Activated CD4-positive, alpha-beta T cell treated with anti-CD3 and anti-CD28 coated beads for 1 hour (primary cell): ENCODE data around the gene FAM78B.

Source experiments
- DNase-seq: peaks from one replicate; pipeline ENCODE4 v3.0.0-alpha.2; 2020

The FAM78B gene

DNA sequence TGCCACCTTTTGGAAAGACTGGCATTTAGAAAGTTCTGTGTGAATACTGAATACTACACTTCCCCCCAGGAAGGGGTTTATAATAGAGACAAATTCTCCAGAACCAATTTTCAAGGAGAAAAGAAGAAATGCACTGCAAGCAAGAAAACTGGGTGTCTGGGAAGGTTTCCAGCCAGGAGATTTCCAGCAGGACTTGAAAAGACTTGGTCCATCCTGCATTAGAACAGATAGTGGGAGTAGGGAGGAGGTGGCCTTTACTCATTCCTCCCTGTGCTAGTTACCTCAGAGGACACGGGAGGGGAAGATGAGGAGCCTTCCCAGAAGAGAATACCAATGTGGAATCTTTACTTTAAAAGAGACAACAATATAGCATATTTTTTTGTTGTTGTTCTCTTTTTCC is 52.4 kb downstream of the FAM78B start:
- no peak for DNase-seq

DNA sequence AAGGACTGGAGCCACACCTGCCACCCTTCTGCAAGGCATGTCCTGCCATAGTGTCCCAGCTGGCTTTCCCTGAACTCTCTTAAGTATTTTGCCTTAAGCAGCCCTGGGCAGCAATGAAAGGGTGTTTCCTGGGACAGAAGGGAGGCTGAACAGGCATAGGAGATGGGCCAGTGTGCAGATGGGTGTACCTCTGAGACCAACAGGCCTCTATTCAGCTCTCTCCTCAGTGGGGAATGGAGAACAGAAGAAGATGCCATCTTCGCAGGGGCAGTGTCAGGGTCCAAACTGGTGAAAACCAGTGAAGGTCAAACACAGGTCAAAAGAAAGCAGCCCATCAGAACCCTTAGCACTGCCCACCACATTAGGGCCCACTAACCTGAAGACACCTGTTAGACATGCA is 53.2 kb downstream of the FAM78B start:
- DNase-seq, result no peak

DNA sequence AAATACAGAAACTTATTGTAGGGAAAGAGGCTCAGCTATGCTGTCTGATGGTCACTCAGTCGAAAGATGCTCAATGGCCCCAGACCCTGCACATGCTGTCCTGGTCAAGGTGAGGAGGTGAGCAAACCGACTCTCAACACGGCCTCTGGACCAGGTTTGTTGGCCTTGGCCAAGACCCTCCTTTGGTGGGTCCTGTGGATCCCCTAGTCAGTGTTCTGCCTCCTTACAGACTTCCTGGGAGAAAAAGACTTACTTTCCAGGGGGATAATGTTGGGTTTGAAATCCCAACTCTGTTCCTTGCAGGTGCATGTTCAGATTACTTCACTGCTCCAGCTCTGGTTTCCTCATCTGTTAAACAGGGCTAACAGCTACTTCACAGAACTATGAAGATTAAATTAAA is 53.8 kb downstream of the FAM78B start:
- no peak for DNase-seq

DNA sequence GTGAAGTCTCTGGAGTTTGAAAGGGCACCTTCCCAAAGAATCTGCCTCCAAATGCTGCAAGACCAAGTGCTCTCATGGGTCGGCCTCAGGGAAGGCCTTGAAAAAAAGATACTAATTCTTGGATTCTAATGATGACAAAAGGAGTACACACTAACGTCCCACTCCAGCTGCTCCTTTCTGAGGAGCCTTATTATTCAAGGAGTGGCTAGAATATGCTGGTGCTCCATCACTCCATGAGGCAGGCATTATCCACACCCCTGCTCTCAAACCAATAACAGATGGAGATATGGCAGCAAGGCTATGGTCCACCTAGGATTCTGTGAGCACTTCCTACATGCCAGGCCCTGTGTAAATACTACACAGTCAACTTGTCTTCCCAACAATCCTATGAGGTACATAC is 54.4 kb downstream of the FAM78B start:
- no peak for DNase-seq

GRCh38 chr1:166111430-166111829 is 55.4 kb downstream of the FAM78B start:
- no peak for DNase-seq

- no peak for DNase-seq
These were observed 76.6 kb downstream of the FAM78B start for GRCh38 chr1:166090244-166090643.

GRCh38 chr1:166089804-166090203 is 77.0 kb downstream of the FAM78B start:
- DNase-seq, result no peak

DNA sequence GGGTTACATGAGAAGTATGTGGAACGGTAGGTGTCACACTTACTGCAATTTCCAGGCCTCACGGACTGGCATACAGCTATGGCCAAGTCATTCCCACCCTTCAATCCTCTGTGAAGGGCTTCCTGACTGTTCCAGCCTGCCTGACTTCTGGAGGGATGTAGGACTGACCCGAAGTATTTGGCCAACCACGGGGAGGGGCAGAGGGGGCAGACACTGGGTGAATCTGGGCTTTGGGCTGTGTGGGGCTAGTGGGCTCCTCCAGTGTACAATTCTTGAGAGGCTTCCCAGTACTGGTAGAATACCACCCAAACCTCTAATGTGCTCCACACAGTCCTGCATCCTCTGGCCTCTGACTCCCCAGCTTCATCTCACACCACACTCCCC is 78.2 kb downstream of the FAM78B start:
- DNase-seq, result no peak

DNA sequence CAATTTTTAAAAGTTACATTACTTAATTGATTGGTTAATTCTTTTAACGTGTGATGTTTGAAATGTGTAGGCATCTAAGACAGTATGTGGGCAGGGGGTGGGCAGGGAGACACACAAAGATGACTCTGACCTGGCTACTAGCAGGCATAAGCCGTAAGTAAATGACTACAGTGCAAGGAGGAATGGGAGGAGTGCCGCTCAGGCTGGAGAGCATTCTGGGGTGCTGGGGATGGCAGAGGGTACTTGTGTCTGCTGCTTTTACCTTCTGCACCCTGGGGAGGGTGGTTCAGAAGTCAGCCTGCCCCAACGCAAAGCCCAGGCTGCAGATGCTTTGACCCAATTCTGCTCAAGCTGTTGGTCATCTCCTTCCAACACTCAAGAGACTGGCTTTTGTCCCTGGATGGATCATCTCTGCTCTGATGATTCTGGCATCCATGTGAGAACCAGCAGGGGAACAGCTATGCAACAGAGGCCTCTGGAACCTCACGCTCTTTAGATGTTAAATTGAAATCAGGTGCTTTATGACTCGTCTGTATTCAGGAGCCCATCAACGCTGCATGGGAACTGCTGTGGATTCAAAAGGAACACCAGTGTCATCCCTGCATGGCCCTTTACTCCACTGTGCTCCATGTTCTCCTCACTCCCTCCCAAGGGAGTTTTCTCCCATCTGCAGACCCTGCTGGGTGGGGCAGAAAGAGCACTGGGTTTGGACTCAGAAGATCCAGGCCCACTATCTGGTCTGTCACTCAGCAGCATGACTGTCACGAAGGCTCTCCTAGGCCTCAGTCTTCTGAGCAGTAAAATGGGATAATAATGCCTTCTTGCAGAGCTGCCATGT is 78.8 kb downstream of the FAM78B start:
- DNase-seq, result no peak

DNA sequence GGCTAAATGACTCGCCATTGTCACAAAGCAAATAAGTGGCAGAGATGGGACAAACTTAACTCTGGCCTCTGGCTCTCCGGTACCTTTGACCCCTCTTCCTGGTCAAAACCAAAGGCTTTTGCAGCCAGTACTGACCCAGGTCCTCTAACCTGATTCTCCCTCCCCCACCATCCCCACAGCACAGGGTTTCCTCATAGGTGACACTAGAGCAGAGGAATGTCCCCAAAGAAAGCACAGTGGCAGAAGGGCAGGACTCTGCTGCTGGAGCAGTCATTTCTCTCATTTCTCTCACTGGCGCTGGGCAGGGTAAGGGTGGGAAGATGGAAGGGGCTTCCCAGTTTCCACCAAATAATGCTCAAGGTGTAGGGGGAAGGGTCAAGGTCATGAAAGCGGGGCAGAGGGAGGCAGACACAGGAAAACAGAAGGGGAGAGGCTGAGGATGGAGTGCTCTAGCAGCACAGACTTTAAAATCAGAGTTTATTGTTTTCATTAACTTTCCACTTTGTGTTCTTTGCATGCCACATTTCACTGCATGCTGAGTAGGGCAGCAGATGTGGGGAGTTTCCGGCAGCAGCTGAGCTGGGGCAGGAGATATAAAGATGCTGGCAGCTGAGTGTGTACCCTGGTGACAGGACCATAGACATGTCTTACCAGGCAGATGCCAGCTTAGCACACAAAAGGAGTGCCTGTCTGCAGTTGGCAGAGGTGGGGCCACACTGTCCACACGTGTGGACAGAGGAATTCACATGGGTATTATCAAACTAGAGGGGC is 80.5 kb downstream of the FAM78B start:
- no peak for DNase-seq

GRCh38 chr1:166084613-166085012 is 82.2 kb downstream of the FAM78B start:
- no peak for DNase-seq

GRCh38 chr1:166083887-166084286 is 82.9 kb downstream of the FAM78B start:
- DNase-seq, result no peak

DNA sequence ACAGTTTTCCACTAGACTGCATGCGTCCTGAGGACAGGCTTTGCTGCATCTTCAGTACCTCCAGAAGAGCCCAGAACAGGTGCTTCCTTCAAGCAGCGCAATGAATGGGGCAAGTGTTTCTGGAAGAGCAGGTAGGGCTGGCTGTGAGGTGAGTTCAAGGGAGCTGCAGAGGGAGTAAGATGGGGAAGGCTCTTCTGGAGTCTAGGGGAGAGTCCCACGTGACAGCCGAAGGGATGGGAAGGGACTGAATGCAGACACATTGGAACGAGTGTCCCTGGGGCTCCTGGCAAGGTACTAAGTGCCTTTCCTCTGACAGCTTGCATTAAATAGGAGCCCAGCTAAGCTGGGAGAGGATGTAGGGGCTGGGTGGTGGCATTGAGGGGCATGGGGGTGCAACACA is 84.2 kb downstream of the FAM78B start:
- DNase-seq, result no peak

DNA sequence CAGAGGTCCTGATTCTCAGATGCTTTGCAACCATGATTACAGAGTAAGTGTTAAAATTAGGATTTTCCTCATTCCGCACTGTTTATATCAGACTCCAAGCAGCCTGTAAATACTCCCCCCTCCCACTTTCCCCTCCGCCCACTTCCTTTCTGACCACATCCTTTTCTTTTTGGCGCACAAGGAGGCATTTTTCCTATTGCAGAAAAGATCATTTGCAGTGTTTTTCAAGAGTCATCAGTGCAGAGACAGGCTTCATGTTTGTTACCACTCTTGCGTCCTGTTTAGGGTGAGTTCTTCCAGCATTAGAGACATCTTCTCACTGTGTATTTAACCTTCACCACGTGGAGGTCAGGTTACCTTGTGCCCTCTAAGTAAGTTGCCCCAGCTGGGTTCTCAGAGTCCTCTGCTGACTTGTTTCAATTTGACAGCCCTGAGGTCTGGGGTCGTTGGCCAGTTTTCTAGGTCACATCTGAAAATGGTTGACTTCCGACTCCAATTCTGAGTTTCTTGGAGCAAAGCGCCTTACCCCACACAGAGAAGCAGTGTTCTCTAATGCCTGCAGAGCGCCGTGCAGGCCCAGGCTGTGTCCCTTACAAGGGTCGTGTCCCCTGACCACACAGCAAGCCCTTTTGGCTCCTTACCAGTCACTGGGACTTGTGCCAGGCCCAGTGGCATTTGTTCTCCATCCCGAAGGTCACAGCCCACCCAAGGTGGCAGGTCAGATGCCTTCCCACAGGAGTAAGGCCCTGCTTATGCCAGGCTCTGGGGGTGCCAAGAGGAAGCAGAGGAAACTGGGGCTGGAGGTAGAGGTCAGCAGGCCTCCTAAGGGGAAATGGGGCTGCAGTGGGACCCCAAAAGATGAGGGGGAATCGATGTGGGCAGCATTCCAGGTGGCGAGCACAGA is 85.6 kb downstream of the FAM78B start:
- no peak for DNase-seq

- DNase-seq, result no peak
These were observed 86.4 kb downstream of the FAM78B start for GRCh38 chr1:166080277-166080966.

DNA sequence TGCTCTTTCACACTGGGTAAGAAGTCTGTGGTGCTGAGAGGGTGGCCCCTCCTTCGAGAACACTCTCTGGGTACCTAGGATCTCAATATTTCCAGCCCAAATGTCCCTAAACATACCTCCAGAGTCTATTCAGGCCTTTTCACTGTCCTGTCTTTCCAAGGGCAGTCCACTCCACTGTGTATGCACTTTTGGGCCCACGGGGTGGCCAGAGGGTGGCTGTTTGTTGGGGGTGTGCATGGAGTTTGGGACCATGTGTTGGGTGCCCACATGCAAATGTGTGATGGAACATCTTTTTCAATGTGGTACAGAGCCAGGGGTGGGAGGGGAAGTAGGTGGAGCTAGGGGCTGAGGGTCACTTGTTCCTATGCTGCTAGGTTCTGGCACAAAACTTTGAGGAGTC is 87.5 kb downstream of the FAM78B start:
- DNase-seq, result no peak

DNA sequence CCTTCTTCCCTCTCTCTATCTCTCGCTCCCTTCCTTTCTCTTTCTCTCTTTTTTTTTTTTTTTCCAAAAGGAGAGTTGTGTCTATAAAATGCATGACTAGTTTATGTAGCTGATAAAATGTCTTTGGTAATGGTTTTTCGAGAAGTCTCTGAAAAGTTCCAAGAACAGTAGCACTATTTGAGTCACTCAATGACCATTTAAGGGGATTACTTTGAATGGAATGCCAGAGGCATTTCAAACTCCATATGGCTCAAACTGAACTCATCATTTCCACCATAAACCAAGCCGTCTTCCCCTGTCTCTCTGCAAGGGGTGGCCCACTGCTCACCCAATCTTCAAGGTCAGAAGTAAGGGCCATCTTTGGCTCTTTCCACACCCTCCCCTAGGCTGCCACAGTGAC is 93.3 kb downstream of the FAM78B start:
- DNase-seq, result no peak

GRCh38 chr1:166069390-166069789 is 97.4 kb downstream of the FAM78B start:
- DNase-seq, result no peak

GRCh38 chr1:166066107-166066506 is 100.7 kb downstream of the FAM78B start:
- DNase-seq, result no peak

- no peak for DNase-seq
These were observed 101.8 kb downstream of the FAM78B start for GRCh38 chr1:166064951-166065350.

- no peak for DNase-seq
These were observed 102.4 kb downstream of the FAM78B start for GRCh38 chr1:166064313-166064926.

- no peak for DNase-seq
These were observed 103.1 kb downstream of the FAM78B start for GRCh38 chr1:166063701-166064100.
